K562 (cell line): ENCODE results near the gene FZD10. TPM values are rescaled to one million over a fixed set of nuclear protein-coding genes. Genes with fewer than 3 reads are reported as not detected.

Experiments
- ATAC-seq: fragments of 200-7000 bp; cut with Tn5 transposase; 3 replicates; pipeline ENCODE4 v1.9.1; 2020; ENCODE audit warnings: moderate library complexity
- BruUV-seq: library from RNA; stranded (reverse); fragments of 400-500 nt; replicated peaks from 2 replicates; lab custom pipeline; 2021; lab: Mats Ljungman, UMichigan
- CTCF ChIA-PET: fragments of 300-600 bp; formaldehyde crosslinking; extraction: SDS; loops from one replicate; lab custom pipeline; 2021; ENCODE audit warnings: low intra/inter-chr PET ratio; lab: Yijun Ruan, JAX
- POLR2A ChIA-PET: fragments of 300-600, 350-650 bp; sonication (Branson Sonifier 250); formaldehyde crosslinking; extraction: SDS; loops from one replicate; lab custom pipeline; 2021; ENCODE audit warnings: antibody characterized with exemption, inconsistent platforms; lab: Yijun Ruan, JAX
- DNase-seq, 4 experiments: peaks; one replicate each; pipeline versions ENCODE4 v3.0.0 to v3.0.0-alpha.2; 2011 to 2018; ENCODE audit warnings: low spot score in 3 of 4, mixed read lengths in 3 of 4; ENCODE audit errors: extremely low read depth in 1 of 4
- FAIRE-seq: peaks from 2 replicates; lab custom pipeline; 2011; peaks lifted over from hg19 to GRCh38; lab: Jason Lieb, UNC
- H2AFZ ChIP-seq: 2 replicates; pipeline ENCODE4 v1.6.0; 2011; ENCODE audit warnings: low read depth, low read length, control low read depth, inconsistent platforms
- H3K27ac ChIP-seq: fragments of 200-600 bp; 3 replicates; pipeline ENCODE4 v1.8.0; 2011; ENCODE audit warnings: low read depth, mild to moderate bottlenecking, control low read depth, inconsistent platforms, low read length, moderate library complexity, mixed read lengths; ENCODE audit errors: extremely low read depth
- H3K27me3 ChIP-seq, 2 experiments: fragments of 300-600 bp in 1 of 2; 2 replicates in 1 of 2; 3 replicates in 1 of 2; pipeline versions ENCODE4 v1.6.0 to v1.8.0; 2011; ENCODE audit warnings: inconsistent platforms in 2 of 2, low read length in 2 of 2, mild to moderate bottlenecking in 1 of 2, mixed read lengths in 1 of 2, moderate library complexity in 1 of 2; ENCODE audit not compliant: control insufficient read depth in 2 of 2, insufficient read depth in 2 of 2
- H3K36me3 ChIP-seq: fragments of 300-600 bp; 3 replicates; pipeline ENCODE4 v1.8.0; 2011; ENCODE audit warnings: mild to moderate bottlenecking, low read length, inconsistent platforms; ENCODE audit not compliant: control insufficient read depth, insufficient read depth
- H3K4me1 ChIP-seq, 2 experiments: fragments of 200-600 bp in 1 of 2; replicated peaks in 1 of 2; 2 replicates in 1 of 2; 3 replicates in 1 of 2; pipeline versions ENCODE4 v1.5.1 to v1.8.0; 2011; ENCODE audit warnings: inconsistent platforms in 2 of 2, low read length in 2 of 2, mild to moderate bottlenecking in 1 of 2, mixed read lengths in 1 of 2, moderate library complexity in 1 of 2; ENCODE audit not compliant: control insufficient read depth in 2 of 2, insufficient read depth in 2 of 2
- H3K4me2 ChIP-seq: 2 replicates; pipeline ENCODE4 v1.6.1; 2011; ENCODE audit warnings: low read length, control low read depth, inconsistent platforms, mixed read lengths; ENCODE audit not compliant: insufficient read depth
- H3K4me3 ChIP-seq: fragments of 200-600 bp; sonication (generic), shearing (Covaris generic); 2 replicates; pipeline ENCODE4 v1.5.1; 2016; ENCODE audit warnings: control low read depth, inconsistent platforms
- H3K79me2 ChIP-seq: fragments of 200-600 bp; 3 replicates; pipeline ENCODE4 v1.8.0; 2011; ENCODE audit warnings: low read length, inconsistent platforms; ENCODE audit not compliant: control insufficient read depth, insufficient read depth
- H3K9ac ChIP-seq, 2 experiments: 2 replicates each; pipeline versions ENCODE4 v1.6.0 to v1.6.1; 2011; ENCODE audit warnings: low read depth in 2 of 2, low read length in 2 of 2, control low read depth in 1 of 2, inconsistent platforms in 1 of 2, mild to moderate bottlenecking in 1 of 2, mixed read lengths in 1 of 2; ENCODE audit not compliant: insufficient read depth in 1 of 2
- H3K9me1 ChIP-seq: one replicate; pipeline ENCODE4 v1.6.0; 2011; ENCODE audit warnings: inconsistent platforms, mild to moderate bottlenecking, low read length, moderate library complexity; ENCODE audit not compliant: control insufficient read depth, insufficient read depth
- H3K9me3 ChIP-seq: replicated peaks from 2 replicates; pipeline ENCODE4 v1.5.1; 2011; ENCODE audit warnings: low read depth, low read length, inconsistent platforms; ENCODE audit not compliant: control insufficient read depth, insufficient read depth
- H4K20me1 ChIP-seq: replicated peaks from 2 replicates; pipeline ENCODE4 v1.6.1; 2011; ENCODE audit warnings: low read length, inconsistent platforms, mixed read lengths; ENCODE audit not compliant: control insufficient read depth, insufficient read depth
- C11orf30 ChIP-seq: fragments of 450-650 bp; IDR thresholded peaks from 2 replicates; pipeline ENCODE4 v1.6.1; 2016; ENCODE audit warnings: low read depth, mild to moderate bottlenecking
- CAMTA2 ChIP-seq: fragments of 250-450 bp; sonication (Bioruptor Pico); conservative IDR thresholded peaks from 2 replicates; pipeline ENCODE4 v1.5.1; 2022
- EHMT2 ChIP-seq: fragments of 450-650 bp; IDR thresholded peaks from 2 replicates; pipeline ENCODE4 v1.6.1; 2018; ENCODE audit warnings: antibody characterized with exemption
- EP300 ChIP-seq: IDR thresholded peaks from 2 replicates; pipeline ENCODE4 v1.6.1; 2012; ENCODE audit warnings: low read length, improper control_type of control experiment
- ETS2 ChIP-seq: IDR thresholded peaks from 2 replicates; pipeline ENCODE4 v1.6.1; 2016; ENCODE audit warnings: borderline replicate concordance, missing genetic modification characterization, mild to moderate bottlenecking, moderate library complexity, missing compliant biosample characterization; ENCODE audit not compliant: poor library complexity, severe bottlenecking
- FOXA1 ChIP-seq: fragments of 450-650 bp; IDR thresholded peaks from 2 replicates; pipeline ENCODE4 v1.6.1; 2016; ENCODE audit warnings: mild to moderate bottlenecking, borderline replicate concordance
- NFYB ChIP-seq: IDR thresholded peaks from 2 replicates; pipeline ENCODE4 v1.6.1; 2011; ENCODE audit warnings: mild to moderate bottlenecking, moderate library complexity; ENCODE audit not compliant: insufficient read length; ENCODE audit errors: extremely low read depth
- RFX1 ChIP-seq: fragments of 450-650 bp; IDR thresholded peaks from 2 replicates; pipeline ENCODE4 v1.6.1; 2016; ENCODE audit warnings: mild to moderate bottlenecking, moderate library complexity
- SRF ChIP-seq, 2 experiments: fragments of 250-450, 450-650 bp in 1 of 2; sonication (Bioruptor Pico) in 1 of 2; sonication (generic) in 1 of 2; formaldehyde crosslinking; IDR thresholded peaks; 2 replicates each; pipeline versions ENCODE4 v1.5.0 to v1.5.1; 2020 to 2022; ENCODE audit warnings: mild to moderate bottlenecking in 1 of 2, missing genetic modification reagents in 1 of 2
- TEAD1 ChIP-seq, 2 experiments: fragments of 450-650 bp in 1 of 2; sonication (generic) in 1 of 2; formaldehyde crosslinking; IDR thresholded peaks; 2 replicates each; pipeline versions ENCODE4 v1.4.0 to v1.8.0; 2020 to 2022; ENCODE audit warnings: mild to moderate bottlenecking in 2 of 2, missing genetic modification reagents in 1 of 2
- U2AF1 ChIP-seq: fragments of 200-400 bp; formaldehyde crosslinking; optimal IDR thresholded peaks from 2 replicates; pipeline ENCODE3; 2017; ENCODE audit warnings: mild to moderate bottlenecking, low read depth, low read length, moderate library complexity
- ZNF583 ChIP-seq: fragments of 250-450 bp; sonication (Bioruptor Pico); IDR thresholded peaks from 2 replicates; pipeline ENCODE4 v1.4.0; 2020
- WGBS: fragments of 100-300 bp; shearing (Covaris generic); methylation state at CpG from one replicate; pipeline ENCODE4 v1.1.6; 2016; ENCODE audit warnings: low coverage, mixed read lengths; ENCODE audit not compliant: insufficient coverage; ENCODE audit errors: missing lambda C conversion rate; 5-methylcytosine and 5-hydroxymethylcytosine counted together
- in situ Hi-C: fragments of 300-500 bp; cut with MboI; formaldehyde crosslinking; loops from 4 replicates; pipeline ENCODE4 v1.15.0; 2018; ENCODE audit warnings: inconsistent platforms, mixed read lengths
- intact Hi-C: fragments of 100-400 bp; cut with micrococcal nuclease; formaldehyde crosslinking; loops from 2 replicates; pipeline ENCODE4 v1.14.2; 2022
- polyA plus RNA-seq, 8 experiments: library from polyadenylated mRNA; depleted of rRNA in 4 of 8; stranded (reverse) in 5 of 8; unstranded in 3 of 8; fragments of >200 nt; fragmentation: Nextera tagmentation in 2 of 8; fragmentation: Illumina TruSeq in 1 of 8; extraction: Ambion mirVana in 2 of 8; extraction: Trizol in 1 of 8; gene quantifications; 2 replicates each; pipeline versions ENCODE4 v1.2.1 to v1.2.3, GENCODE V29; 2011 to 2014; ENCODE audit warnings: inconsistent platforms in 1 of 8, missing spikeins in 1 of 8
- total RNA-seq, 7 experiments: library from RNA; depleted of rRNA in 6 of 7; stranded (reverse); fragments of >200 nt in 6 of 7; fragmentation: Illumina TruSeq in 2 of 7; extraction: Trizol in 2 of 7; gene quantifications; 2 replicates each; pipeline versions ENCODE4 v1.2.1 to v1.2.3, GENCODE V29; 2011 to 2021; ENCODE audit warnings: low replicate concordance in 1 of 7
- TF ChIP-seq, protein P1 (sequence below), 2 experiments: fragments of 450-650 bp; formaldehyde crosslinking in 1 of 2; IDR thresholded peaks; 2 replicates each; pipeline versions ENCODE4 v1.4.0 to v1.6.1; 2014 to 2020; ENCODE audit warnings: mild to moderate bottlenecking in 2 of 2, borderline replicate concordance in 1 of 2, low read depth in 1 of 2

Gene FZD10
- total and polyA plus RNA-seq, 9 of the 15 experiments (the other 6 are each of a cell fraction or from before 2014, with no cell fraction given): not detected

DNA sequence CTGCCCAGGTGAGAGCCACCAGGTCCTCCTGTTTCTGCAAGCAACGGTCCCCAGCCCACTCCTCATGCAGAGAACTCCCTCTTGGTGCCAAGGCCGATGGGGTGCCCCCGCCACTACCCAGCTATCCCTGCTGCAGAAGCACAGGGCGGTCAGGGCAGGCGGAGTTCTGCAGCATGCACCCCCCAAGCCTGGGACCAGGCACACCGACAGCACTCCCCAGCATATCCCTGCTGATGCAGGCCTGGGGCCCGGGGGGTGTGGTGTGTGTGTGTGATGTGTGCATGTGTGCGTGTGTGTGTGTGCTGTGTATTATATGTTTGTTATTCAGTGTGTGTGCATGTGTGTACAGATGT lies 27.7 kb upstream of the FZD10 start:
- BruUV-seq: no TSS peak

More for the DNA sequence above, 27.7 kb upstream of the FZD10 start:
- no peaks in the 10 kb centered on the region for H4K20me1 ChIP-seq
- H3K9me1 ChIP-seq: no peaks in the 10 kb centered on the region
- H3K9ac ChIP-seq: no peak overlapping the region
- intact Hi-C loops: no loop called here
- no peaks in the 10 kb centered on the region for H3K79me2 ChIP-seq
- H3K4me3 ChIP-seq: no peak overlapping the region
- no peaks in the 10 kb centered on the region for H3K9me3 ChIP-seq
- no peaks in the 10 kb centered on the region for H3K4me1 ChIP-seq
- TF ChIP-seq ETS2 (no peak), FOXA1 (no peak), SRF (CRISPR knock-in tag; IDR thresholded peaks at IDR 0.05) (no peak), NFYB (no peak), TEAD1 (CRISPR knock-in tag; IDR thresholded peaks at IDR 0.05) (no peak), C11orf30 (no peak), CAMTA2 (CRISPR knock-in tag) (no peak), RFX1 (no peak), U2AF1 (no peak), EHMT2 (no peak), EP300 (no peak), ZNF583 (CRISPR knock-in tag) (no peak)
- TF ChIP-seq, protein P1, sequence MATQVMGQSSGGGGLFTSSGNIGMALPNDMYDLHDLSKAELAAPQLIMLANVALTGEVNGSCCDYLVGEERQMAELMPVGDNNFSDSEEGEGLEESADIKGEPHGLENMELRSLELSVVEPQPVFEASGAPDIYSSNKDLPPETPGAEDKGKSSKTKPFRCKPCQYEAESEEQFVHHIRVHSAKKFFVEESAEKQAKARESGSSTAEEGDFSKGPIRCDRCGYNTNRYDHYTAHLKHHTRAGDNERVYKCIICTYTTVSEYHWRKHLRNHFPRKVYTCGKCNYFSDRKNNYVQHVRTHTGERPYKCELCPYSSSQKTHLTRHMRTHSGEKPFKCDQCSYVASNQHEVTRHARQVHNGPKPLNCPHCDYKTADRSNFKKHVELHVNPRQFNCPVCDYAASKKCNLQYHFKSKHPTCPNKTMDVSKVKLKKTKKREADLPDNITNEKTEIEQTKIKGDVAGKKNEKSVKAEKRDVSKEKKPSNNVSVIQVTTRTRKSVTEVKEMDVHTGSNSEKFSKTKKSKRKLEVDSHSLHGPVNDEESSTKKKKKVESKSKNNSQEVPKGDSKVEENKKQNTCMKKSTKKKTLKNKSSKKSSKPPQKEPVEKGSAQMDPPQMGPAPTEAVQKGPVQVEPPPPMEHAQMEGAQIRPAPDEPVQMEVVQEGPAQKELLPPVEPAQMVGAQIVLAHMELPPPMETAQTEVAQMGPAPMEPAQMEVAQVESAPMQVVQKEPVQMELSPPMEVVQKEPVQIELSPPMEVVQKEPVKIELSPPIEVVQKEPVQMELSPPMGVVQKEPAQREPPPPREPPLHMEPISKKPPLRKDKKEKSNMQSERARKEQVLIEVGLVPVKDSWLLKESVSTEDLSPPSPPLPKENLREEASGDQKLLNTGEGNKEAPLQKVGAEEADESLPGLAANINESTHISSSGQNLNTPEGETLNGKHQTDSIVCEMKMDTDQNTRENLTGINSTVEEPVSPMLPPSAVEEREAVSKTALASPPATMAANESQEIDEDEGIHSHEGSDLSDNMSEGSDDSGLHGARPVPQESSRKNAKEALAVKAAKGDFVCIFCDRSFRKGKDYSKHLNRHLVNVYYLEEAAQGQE (IDR thresholded peaks at IDR 0.05; ENCODE audit: borderline replicate concordance): no peak
- TF ChIP-seq, protein P1 (CRISPR knock-in tag; IDR thresholded peaks at IDR 0.05; ENCODE audit: low read depth): no peak
- TF ChIP-seq, all 486 proteins: peak for 0
- no peaks in the 10 kb centered on the region for H3K36me3 ChIP-seq
- H3K27me3 ChIP-seq: peaks cover 5 to 61% of the 10 kb centered on the region in 2 experiments; a peak in 3 of 5 replicates
- ChIA-PET CTCF (no interaction called here), POLR2A (no interaction called here)
- ATAC-seq (no peak), FAIRE-seq (no peak), DNase-seq (no peak)
- no peak overlapping the region for H3K4me2 ChIP-seq
- WGBS: 3% methylated on average over 8 of the region's 8 CpGs
- no peak overlapping the region for H2AFZ ChIP-seq
- H3K27ac ChIP-seq: no peak overlapping the region
- in situ Hi-C loops: no loop called here
